ENCODE measurements around the gene SYNDIG1. TPM values are rescaled to one million over a fixed set of nuclear protein-coding genes. Genes with fewer than 3 reads are reported as not detected.
A peak's percentile ranks its signal among the peaks of the same experiment; 100 is the strongest.

The SYNDIG1 gene
- total and polyA plus RNA-seq, 5 donors: 26.3 to 38.6 (median 34.6) TPM

- no peaks in the 10 kb centered on the region for H3K4me1 ChIP-seq (ENCODE audit: control insufficient read depth, insufficient read depth, low read length)
- ATAC-seq: no peak
- H3K9me3 ChIP-seq (ENCODE audit: control insufficient read depth, low read length): no peaks in the 10 kb centered on the region
- no peak overlapping the region for H3K4me3 ChIP-seq (ENCODE audit: low read length)
- no peak overlapping the region for H3K27ac ChIP-seq (ENCODE audit: low read length)
- H3K27me3 ChIP-seq (ENCODE audit: control insufficient read depth, insufficient read depth): no peaks in the 10 kb centered on the region
- intact Hi-C loops (cut with DNase I): no loop called here
- 95% methylated on average over 5 of the region's 5 CpGs for WGBS
- DNase-seq: no peak
Measured at GRCh38 chr20:24682496-24682985, 213.1 kb downstream of the SYNDIG1 start.

- Histone ChIP-seq H3K27me3 (ENCODE audit: control insufficient read depth, insufficient read depth) (no peaks in the 10 kb centered on the region), H3K4me3 (ENCODE audit: low read length) (no peak overlapping the region), H3K9me3 (ENCODE audit: control insufficient read depth, low read length) (no peaks in the 10 kb centered on the region), H3K4me1 (ENCODE audit: control insufficient read depth, insufficient read depth, low read length) (no peaks in the 10 kb centered on the region), H3K27ac (ENCODE audit: low read length) (no peak overlapping the region)
- WGBS: 64% methylated on average over 7 of the region's 7 CpGs
- ATAC-seq (no peak), DNase-seq (no peak)
- intact Hi-C loops (cut with DNase I): no loop called here
Measured at GRCh38 chr20:24683676-24684075, 214.2 kb downstream of the SYNDIG1 start.

- ATAC-seq (no peak), DNase-seq (no peak)
- H3K4me3 ChIP-seq (ENCODE audit: low read length): no peak overlapping the region
- H3K27me3 ChIP-seq (ENCODE audit: control insufficient read depth, insufficient read depth): no peaks in the 10 kb centered on the region
- intact Hi-C loops (cut with DNase I): no loop called here
- 75% methylated on average over 9 of the region's 9 CpGs for WGBS
- no peaks in the 10 kb centered on the region for H3K9me3 ChIP-seq (ENCODE audit: control insufficient read depth, low read length)
- H3K27ac ChIP-seq (ENCODE audit: low read length): no peak overlapping the region
- no peaks in the 10 kb centered on the region for H3K4me1 ChIP-seq (ENCODE audit: control insufficient read depth, insufficient read depth, low read length)
Measured at GRCh38 chr20:24684421-24684871, 215.0 kb downstream of the SYNDIG1 start.

GRCh38 chr20:24684956-24685691, 215.7 kb downstream of the SYNDIG1 start:
- no peak overlapping the region for H3K4me3 ChIP-seq (ENCODE audit: low read length)
- 83% methylated on average over 16 of the region's 16 CpGs for WGBS
- intact Hi-C loops (cut with DNase I): no loop called here
- H3K27me3 ChIP-seq (ENCODE audit: control insufficient read depth, insufficient read depth): no peaks in the 10 kb centered on the region
- H3K9me3 ChIP-seq (ENCODE audit: control insufficient read depth, low read length): no peaks in the 10 kb centered on the region
- H3K4me1 ChIP-seq (ENCODE audit: control insufficient read depth, insufficient read depth, low read length): no peaks in the 10 kb centered on the region
- ATAC-seq: no peak
- no peak overlapping the region for H3K27ac ChIP-seq (ENCODE audit: low read length)
- no peak for DNase-seq

GRCh38 chr20:24685736-24686135, 216.3 kb downstream of the SYNDIG1 start:
- Histone ChIP-seq H3K9me3 (ENCODE audit: control insufficient read depth, low read length) (no peaks in the 10 kb centered on the region), H3K4me3 (ENCODE audit: low read length) (no peak overlapping the region), H3K27ac (ENCODE audit: low read length) (no peak overlapping the region), H3K27me3 (ENCODE audit: control insufficient read depth, insufficient read depth) (no peaks in the 10 kb centered on the region), H3K4me1 (ENCODE audit: control insufficient read depth, insufficient read depth, low read length) (no peaks in the 10 kb centered on the region)
- 79% methylated on average over 5 of the region's 5 CpGs for WGBS
- intact Hi-C loops (cut with DNase I): no loop called here
- no peak for DNase-seq
- no peak for ATAC-seq

- Histone ChIP-seq H3K4me1 (ENCODE audit: control insufficient read depth, insufficient read depth, low read length) (no peaks in the 10 kb centered on the region), H3K27ac (ENCODE audit: low read length) (no peak overlapping the region), H3K9me3 (ENCODE audit: control insufficient read depth, low read length) (no peaks in the 10 kb centered on the region), H3K4me3 (ENCODE audit: low read length) (no peak overlapping the region), H3K27me3 (ENCODE audit: control insufficient read depth, insufficient read depth) (no peaks in the 10 kb centered on the region)
- DNase-seq (no peak), ATAC-seq (no peak)
- 77% methylated on average over 7 of the region's 7 CpGs for WGBS
- intact Hi-C loops (cut with DNase I): no loop called here
Measured at GRCh38 chr20:24686156-24686555, 216.7 kb downstream of the SYNDIG1 start.

GRCh38 chr20:24690408-24690807, 221.0 kb downstream of the SYNDIG1 start:
- H3K27me3 ChIP-seq (ENCODE audit: control insufficient read depth, insufficient read depth): no peaks in the 10 kb centered on the region
- H3K4me3 ChIP-seq (ENCODE audit: low read length): no peak overlapping the region
- intact Hi-C loops (cut with DNase I): no loop called here
- peaks cover 3% of the 10 kb centered on the region for H3K4me1 ChIP-seq (ENCODE audit: control insufficient read depth, insufficient read depth, low read length)
- WGBS: 100% methylated on average over 1 of the region's 1 CpG
- H3K9me3 ChIP-seq (ENCODE audit: control insufficient read depth, low read length): no peaks in the 10 kb centered on the region
- DNase-seq: no peak
- no peak overlapping the region for H3K27ac ChIP-seq (ENCODE audit: low read length)
- no peak for ATAC-seq

- Histone ChIP-seq H3K4me3 (ENCODE audit: low read length) (no peak overlapping the region), H3K27me3 (ENCODE audit: control insufficient read depth, insufficient read depth) (no peaks in the 10 kb centered on the region), H3K27ac (ENCODE audit: low read length) (no peak overlapping the region), H3K9me3 (ENCODE audit: control insufficient read depth, low read length) (no peaks in the 10 kb centered on the region), H3K4me1 (ENCODE audit: control insufficient read depth, insufficient read depth, low read length) (peaks cover 3% of the 10 kb centered on the region)
- DNase-seq (no peak), ATAC-seq (no peak)
- intact Hi-C loops (cut with DNase I): no loop called here
- 96% methylated on average over 4 of the region's 4 CpGs for WGBS
Measured at GRCh38 chr20:24691901-24692351, 222.5 kb downstream of the SYNDIG1 start.

- WGBS: 93% methylated on average over 14 of the region's 14 CpGs
- DNase-seq (no peak), ATAC-seq (peak in 1 of 2 donors; percentile 27)
- intact Hi-C loops (cut with DNase I): no loop called here
- H3K27me3 ChIP-seq (ENCODE audit: control insufficient read depth, insufficient read depth): no peaks in the 10 kb centered on the region
- H3K27ac ChIP-seq (ENCODE audit: low read length): no peak overlapping the region
- H3K9me3 ChIP-seq (ENCODE audit: control insufficient read depth, low read length): no peaks in the 10 kb centered on the region
- no peak overlapping the region for H3K4me3 ChIP-seq (ENCODE audit: low read length)
- peaks cover 3% of the 10 kb centered on the region for H3K4me1 ChIP-seq (ENCODE audit: control insufficient read depth, insufficient read depth, low read length)
Measured at GRCh38 chr20:24692446-24693200, 223.2 kb downstream of the SYNDIG1 start.

- no peak overlapping the region for H3K27ac ChIP-seq (ENCODE audit: low read length)
- intact Hi-C loops (cut with DNase I): no loop called here
Measured at GRCh38 chr20:24693466-24694156, 224.2 kb downstream of the SYNDIG1 start.

More at GRCh38 chr20:24693466-24694156, 224.2 kb downstream of the SYNDIG1 start:
- no peak for DNase-seq
- no peak for ATAC-seq
- 89% methylated on average over 9 of the region's 9 CpGs for WGBS
- Histone ChIP-seq H3K4me1 (ENCODE audit: control insufficient read depth, insufficient read depth, low read length) (peaks cover 3% of the 10 kb centered on the region), H3K27me3 (ENCODE audit: control insufficient read depth, insufficient read depth) (no peaks in the 10 kb centered on the region), H3K4me3 (ENCODE audit: low read length) (no peak overlapping the region), H3K9me3 (ENCODE audit: control insufficient read depth, low read length) (no peaks in the 10 kb centered on the region)

Data from right cardiac atrium (tissue), 5 donors.